ENCODE data around the gene ATP9B.

DNA sequence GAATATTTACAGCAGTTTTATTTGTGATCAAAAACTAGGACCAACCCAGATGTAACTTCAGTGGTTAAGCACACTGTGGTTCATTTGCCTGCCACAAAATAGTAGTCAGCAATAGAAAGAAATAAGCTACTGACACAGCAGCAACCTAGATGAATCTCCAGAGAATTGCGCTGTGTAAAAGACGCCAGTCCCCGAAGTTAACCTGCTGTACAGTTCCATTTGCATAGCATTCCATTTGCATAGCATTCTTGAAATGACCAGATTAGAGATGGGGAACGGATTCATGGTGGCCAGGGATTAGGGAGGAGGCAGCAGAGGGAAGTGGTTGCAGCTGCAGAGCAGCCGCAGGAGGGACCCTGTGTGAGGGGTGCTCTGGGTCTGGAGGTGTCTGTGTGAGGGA is 287.2 kb downstream of the ATP9B start:
- TF ChIP-seq JUND (IDR thresholded peaks at IDR 0.05) (no peak), POLR2A (IDR thresholded peaks at IDR 0.05; ENCODE audit: borderline replicate concordance, extremely low read depth, insufficient read depth, insufficient read length) (no peak), EZH2phosphoT487 (IDR thresholded peaks at IDR 0.05; ENCODE audit: borderline replicate concordance) (no peak), EZH2 (IDR thresholded peaks at IDR 0.05) (no peak), SRF (IDR thresholded peaks at IDR 0.05; ENCODE audit: low read depth) (no peak), EGR1 (IDR thresholded peaks at IDR 0.05; ENCODE audit: low read depth) (no peak), REST (IDR thresholded peaks at IDR 0.05; ENCODE audit: low read depth) (no peak), POLR2AphosphoS5 (IDR thresholded peaks at IDR 0.05; ENCODE audit: low read depth, low read length) (no peak), ELF1 (IDR thresholded peaks at IDR 0.05; ENCODE audit: borderline replicate concordance, low read depth) (no peak)
- TF ChIP-seq, protein P1, sequence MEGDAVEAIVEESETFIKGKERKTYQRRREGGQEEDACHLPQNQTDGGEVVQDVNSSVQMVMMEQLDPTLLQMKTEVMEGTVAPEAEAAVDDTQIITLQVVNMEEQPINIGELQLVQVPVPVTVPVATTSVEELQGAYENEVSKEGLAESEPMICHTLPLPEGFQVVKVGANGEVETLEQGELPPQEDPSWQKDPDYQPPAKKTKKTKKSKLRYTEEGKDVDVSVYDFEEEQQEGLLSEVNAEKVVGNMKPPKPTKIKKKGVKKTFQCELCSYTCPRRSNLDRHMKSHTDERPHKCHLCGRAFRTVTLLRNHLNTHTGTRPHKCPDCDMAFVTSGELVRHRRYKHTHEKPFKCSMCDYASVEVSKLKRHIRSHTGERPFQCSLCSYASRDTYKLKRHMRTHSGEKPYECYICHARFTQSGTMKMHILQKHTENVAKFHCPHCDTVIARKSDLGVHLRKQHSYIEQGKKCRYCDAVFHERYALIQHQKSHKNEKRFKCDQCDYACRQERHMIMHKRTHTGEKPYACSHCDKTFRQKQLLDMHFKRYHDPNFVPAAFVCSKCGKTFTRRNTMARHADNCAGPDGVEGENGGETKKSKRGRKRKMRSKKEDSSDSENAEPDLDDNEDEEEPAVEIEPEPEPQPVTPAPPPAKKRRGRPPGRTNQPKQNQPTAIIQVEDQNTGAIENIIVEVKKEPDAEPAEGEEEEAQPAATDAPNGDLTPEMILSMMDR (IDR thresholded peaks at IDR 0.05 in 2 of 3, conservative IDR thresholded peaks at IDR 0.05 in 1 of 3; ENCODE audit: borderline replicate concordance in 1 of 3, insufficient read depth in 1 of 3, low read depth in 2 of 3, low read length in 2 of 3), result no peak
- TF ChIP-seq, protein P2, sequence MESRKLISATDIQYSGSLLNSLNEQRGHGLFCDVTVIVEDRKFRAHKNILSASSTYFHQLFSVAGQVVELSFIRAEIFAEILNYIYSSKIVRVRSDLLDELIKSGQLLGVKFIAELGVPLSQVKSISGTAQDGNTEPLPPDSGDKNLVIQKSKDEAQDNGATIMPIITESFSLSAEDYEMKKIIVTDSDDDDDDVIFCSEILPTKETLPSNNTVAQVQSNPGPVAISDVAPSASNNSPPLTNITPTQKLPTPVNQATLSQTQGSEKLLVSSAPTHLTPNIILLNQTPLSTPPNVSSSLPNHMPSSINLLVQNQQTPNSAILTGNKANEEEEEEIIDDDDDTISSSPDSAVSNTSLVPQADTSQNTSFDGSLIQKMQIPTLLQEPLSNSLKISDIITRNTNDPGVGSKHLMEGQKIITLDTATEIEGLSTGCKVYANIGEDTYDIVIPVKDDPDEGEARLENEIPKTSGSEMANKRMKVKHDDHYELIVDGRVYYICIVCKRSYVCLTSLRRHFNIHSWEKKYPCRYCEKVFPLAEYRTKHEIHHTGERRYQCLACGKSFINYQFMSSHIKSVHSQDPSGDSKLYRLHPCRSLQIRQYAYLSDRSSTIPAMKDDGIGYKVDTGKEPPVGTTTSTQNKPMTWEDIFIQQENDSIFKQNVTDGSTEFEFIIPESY (IDR thresholded peaks at IDR 0.05; ENCODE audit: extremely low read depth, insufficient replicate concordance, low read length), result no peak

All from HCT116 (cell line).